Omental fat pad (tissue), 4 donors: ENCODE measurements around the gene ATG2B. TPM values are rescaled to one million over a fixed set of nuclear protein-coding genes. Genes with fewer than 3 reads are reported as not detected.

ENCODE experiments used
- ATAC-seq: fragments of 150-250 bp; one replicate; pipeline ENCODE4 v1.9.1; 2016; ENCODE audit warnings: mild to moderate bottlenecking, moderate library complexity; ENCODE audit not compliant: low FRiP score
- DNase-seq: peaks from one replicate; pipeline ENCODE4 v3.0.0-alpha.2; 2019; ENCODE audit warnings: low spot score
- total RNA-seq, 4 donors: library from RNA; depleted of rRNA; stranded (reverse); fragments of >200 nt; gene quantifications; one replicate each; pipeline ENCODE4 v1.1.0, GENCODE V29; 2016
- TF ChIP-seq, protein P1 (sequence below), 3 donors: fragments of 450-650 bp; IDR thresholded peaks; one replicate each; pipeline ENCODE4 v1.5.1; 2016 to 2017; ENCODE audit warnings: antibody characterized with exemption in 3 of 3, mild to moderate bottlenecking in 3 of 3, moderate library complexity in 2 of 3

Gene ATG2B
- total RNA-seq, 4 donors from 2014 or later = 22.9 to 33.1 (median 27.3) TPM

DNA sequence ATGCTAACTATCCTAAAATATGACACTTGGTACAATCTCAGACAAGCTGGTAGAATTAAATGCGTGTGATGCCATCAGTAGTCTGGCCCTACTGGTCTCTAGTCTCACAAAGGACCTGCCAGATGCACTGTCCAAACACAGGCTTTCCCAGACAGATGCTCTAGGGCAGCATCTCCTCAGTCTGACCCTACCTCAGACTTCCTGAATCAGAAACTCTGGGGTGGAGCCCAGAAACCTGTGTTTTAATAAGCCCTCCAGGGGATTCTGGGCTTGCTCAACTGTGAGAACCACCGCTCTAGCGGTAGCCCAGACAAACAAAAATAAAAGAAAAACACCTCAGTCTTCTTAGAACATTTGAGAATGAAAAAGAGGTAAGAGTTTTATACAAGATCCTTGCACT, 59.2 kb downstream of the ATG2B start:
- ATAC-seq = no peak

DNA sequence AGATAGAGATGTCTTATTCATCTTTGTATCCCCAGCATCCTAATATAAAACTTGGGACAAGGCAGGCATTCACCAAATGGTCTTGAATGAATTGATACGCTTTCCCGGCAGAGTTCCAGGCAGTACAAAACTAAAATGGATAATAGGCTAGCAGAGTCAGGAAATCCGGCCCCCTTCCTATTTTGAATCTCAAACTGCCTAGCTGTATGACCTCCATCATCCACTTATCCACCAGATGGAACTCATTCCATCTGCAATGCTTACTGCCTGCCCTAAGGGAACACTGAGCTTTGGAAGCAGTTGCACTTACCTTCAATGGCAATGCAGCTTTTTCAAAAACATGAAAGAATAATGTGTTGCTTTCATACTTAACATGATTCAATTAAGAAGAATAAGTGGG, 63.7 kb downstream of the ATG2B start:
- TF ChIP-seq, protein P1, sequence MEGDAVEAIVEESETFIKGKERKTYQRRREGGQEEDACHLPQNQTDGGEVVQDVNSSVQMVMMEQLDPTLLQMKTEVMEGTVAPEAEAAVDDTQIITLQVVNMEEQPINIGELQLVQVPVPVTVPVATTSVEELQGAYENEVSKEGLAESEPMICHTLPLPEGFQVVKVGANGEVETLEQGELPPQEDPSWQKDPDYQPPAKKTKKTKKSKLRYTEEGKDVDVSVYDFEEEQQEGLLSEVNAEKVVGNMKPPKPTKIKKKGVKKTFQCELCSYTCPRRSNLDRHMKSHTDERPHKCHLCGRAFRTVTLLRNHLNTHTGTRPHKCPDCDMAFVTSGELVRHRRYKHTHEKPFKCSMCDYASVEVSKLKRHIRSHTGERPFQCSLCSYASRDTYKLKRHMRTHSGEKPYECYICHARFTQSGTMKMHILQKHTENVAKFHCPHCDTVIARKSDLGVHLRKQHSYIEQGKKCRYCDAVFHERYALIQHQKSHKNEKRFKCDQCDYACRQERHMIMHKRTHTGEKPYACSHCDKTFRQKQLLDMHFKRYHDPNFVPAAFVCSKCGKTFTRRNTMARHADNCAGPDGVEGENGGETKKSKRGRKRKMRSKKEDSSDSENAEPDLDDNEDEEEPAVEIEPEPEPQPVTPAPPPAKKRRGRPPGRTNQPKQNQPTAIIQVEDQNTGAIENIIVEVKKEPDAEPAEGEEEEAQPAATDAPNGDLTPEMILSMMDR (IDR thresholded peaks at IDR 0.05) = no peak
- ATAC-seq (no peak), DNase-seq (no peak)

More for the DNA sequence above, 59.2 kb downstream of the ATG2B start:
- no peak for DNase-seq
- TF ChIP-seq, protein P1 (IDR thresholded peaks at IDR 0.05) = no peak

DNA sequence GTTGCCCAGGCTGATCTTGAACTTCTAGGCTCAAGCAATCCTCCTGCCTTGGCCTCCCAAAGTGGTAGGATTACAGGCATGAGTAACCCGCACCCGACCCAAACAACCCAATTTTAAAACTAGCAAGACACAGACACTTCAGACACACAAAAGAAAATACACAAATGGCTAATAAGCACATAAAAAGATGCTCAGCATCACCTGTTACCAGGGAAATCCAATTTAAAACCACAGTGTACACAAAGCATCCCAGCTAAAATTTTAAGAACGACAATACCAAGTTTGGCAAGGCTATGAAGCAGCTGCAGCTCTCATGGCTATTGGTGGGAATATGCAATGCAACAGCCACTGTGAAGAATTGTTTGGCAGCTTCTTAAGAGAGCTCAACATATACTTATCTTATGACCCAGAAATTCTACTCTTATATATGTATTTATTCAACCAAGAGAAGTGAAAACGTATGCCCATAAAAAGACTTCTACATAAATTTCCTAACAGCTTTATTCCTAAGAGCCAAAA, 65.1 kb downstream of the ATG2B start:
- TF ChIP-seq, protein P1 (IDR thresholded peaks at IDR 0.05) = no peak
- DNase-seq (no peak), ATAC-seq (no peak)

DNA sequence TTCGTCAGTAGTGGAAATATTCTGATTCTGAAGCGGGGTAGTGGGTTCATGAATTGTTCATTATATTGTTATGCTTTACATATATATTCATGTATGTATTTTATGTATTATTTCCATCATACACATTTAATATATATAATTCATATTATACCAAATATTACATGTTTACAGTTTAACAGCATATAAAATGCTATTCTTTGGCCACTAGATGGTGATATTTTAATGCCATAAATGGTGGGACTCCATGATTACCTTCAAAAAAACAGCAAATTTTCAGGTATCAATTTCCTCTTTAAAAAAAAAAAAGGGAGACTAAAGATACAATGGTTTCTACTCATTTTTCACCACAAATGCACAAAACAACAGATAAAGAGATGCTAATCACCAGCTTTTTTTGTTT, 66.1 kb downstream of the ATG2B start:
- ATAC-seq (no peak), DNase-seq (no peak)
- TF ChIP-seq, protein P1 (IDR thresholded peaks at IDR 0.05) = no peak

DNA sequence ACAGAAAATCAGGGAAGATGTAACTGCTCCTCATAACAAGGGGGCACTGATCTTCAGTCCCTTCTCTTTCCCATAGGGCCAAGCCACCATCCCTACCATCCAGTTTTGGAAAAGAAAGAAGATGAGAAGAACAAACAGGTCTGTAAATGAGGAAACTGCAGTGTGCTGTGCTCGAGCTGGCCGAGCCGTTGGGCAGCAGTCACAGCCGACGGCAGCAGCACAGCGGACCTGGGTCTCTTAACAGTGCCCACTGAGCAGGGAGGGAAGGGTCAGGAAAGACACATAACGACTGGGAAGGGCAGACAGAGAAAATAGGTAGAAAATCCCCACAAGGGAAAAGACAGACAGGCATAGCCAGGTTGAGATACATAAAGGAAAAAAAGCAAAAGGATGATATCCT, 68.9 kb downstream of the ATG2B start:
- TF ChIP-seq, protein P1 (IDR thresholded peaks at IDR 0.05) = no peak
- no peak for ATAC-seq
- no peak for DNase-seq

DNA sequence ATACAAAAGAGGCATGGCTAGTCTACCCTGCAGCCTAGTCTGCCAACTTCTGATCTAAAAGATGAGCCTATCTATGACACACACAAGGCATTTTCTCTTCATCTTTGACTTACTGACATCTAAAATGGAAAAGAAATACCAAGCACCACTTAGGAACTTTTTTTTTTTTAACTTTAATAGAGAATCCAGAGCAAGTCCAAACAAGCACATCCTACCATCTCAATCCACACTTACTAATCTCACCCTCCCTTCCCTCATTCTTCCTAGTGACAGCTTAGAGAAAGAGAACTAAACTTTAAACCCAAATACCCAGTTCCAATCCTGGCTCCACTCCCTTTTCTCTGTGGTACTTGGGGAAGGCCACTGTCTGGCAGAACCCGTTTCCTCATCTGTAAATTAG, 75.3 kb downstream of the ATG2B start:
- TF ChIP-seq, protein P1 (IDR thresholded peaks at IDR 0.05) = no peak
- no peak for DNase-seq
- ATAC-seq = no peak

DNA sequence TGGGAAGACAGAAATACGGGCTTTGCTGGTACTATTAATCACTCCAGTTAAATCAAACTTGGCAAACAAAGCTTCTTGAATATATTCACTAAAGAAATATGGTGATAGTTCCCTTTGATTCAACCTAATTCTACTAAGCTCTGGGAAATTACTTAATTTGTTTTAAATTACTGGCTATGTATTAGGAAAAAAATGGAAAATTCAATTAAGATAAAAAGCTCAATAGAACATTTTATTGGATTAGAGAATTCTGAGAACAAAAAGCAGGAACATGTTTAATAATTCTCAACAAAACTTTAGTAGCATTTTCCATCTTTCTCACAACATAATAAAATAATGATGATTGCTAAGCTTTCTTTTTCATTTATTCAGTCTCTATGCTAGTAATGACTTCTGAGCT, 76.9 kb downstream of the ATG2B start:
- TF ChIP-seq, protein P1 (IDR thresholded peaks at IDR 0.05) = no peak
- DNase-seq (no peak), ATAC-seq (no peak)
